Raji (cell line): ENCODE data around the gene POMC.

Experiments
- POLR2A ChIP-seq: IDR thresholded peaks from 2 replicates; pipeline ENCODE4 v1.6.1; 2011; ENCODE audit warnings: low read depth, low read length, control low read depth; ENCODE audit not compliant: insufficient read depth

Gene POMC

DNA sequence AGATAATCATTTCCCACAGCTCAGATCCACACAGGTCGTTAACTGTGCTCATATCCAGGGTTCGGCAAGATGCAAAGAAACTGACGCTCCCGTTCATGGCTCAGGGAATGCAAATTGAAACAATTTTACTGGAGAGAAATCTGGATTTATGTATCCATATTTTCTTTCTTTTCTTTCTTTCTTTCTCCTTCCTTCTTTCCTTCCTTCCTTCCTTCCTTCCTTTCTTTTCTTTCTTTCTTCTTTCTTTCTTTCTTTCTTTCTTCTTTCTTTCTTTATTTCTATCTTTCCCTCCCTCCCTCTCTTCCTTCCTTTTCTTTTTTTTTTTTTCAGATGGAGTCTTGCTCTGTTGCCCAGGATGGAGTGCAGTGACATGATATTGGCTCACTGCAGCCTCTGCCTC, 20.0 kb upstream of the POMC start:
- TF ChIP-seq POLR2A = no peak

- no peak for TF ChIP-seq POLR2A
These were observed 19.5 kb upstream of the POMC start for GRCh38 chr2:25187729-25188350.

- no peak for TF ChIP-seq POLR2A
These were observed 15.9 kb upstream of the POMC start for GRCh38 chr2:25184254-25184653.

- no peak for TF ChIP-seq POLR2A
These were observed 10.6 kb upstream of the POMC start for GRCh38 chr2:25178976-25179375.

- no peak for TF ChIP-seq POLR2A
These were observed 8.8 kb upstream of the POMC start for GRCh38 chr2:25177211-25177611.

GRCh38 chr2:25176541-25177181, 8.3 kb upstream of the POMC start:
- TF ChIP-seq POLR2A = no peak

- TF ChIP-seq POLR2A = no peak
These were observed 7.8 kb upstream of the POMC start for GRCh38 chr2:25176138-25176537.

DNA sequence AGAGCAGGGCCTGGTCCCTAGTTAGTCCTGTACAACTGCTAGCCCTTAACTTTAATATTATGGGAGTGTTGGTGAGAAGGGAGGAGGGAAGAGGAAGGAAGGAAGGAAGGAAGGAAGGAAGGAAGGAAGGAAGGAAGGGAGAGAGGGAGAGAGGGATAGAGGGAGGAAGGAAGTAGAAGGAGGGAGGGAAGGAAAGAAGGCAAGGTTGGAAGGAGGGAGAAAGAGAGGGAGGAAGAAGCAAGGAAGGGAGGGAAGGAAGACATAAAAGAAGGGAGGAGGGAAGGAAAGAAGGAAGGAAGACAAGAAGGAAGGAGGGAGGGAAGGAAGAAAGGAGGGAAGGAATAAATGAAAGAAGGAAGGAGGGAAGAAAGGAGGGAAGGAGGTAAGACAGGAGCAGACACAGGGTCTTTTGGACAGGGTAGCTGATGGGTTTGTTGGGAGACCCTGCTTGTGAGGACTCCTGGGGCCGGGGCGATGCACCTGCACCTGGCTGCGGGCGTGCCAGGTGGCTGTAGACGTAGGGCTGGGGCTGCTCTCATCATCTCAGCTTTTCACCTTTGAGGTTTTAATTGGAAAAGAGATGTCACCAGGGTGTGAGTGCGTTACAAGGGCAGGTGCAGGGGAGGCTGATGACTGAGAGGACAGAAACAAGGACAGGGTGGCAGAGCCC, 5.9 kb upstream of the POMC start:
- TF ChIP-seq POLR2A = no peak

GRCh38 chr2:25173719-25174118, 5.3 kb upstream of the POMC start:
- TF ChIP-seq POLR2A = no peak

DNA sequence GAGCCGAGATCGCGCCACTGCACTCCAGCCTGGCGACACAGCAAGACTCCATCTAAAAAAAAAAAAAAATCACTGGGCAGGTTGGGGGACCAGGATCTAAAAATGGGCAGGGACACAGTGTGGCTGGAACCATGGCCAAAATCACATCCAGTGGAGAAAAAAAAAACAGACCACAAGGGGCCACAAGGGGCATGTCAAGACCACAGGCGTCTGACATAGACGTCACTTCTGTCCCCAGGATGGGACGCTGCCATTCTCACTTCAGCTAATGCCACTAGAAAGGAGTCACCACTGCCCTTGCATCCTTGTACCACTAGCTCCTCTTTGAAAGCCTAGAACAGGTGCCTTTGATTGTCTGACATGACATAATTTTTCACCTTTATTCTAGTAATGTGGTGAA, 2.5 kb upstream of the POMC start:
- no peak for TF ChIP-seq POLR2A

DNA sequence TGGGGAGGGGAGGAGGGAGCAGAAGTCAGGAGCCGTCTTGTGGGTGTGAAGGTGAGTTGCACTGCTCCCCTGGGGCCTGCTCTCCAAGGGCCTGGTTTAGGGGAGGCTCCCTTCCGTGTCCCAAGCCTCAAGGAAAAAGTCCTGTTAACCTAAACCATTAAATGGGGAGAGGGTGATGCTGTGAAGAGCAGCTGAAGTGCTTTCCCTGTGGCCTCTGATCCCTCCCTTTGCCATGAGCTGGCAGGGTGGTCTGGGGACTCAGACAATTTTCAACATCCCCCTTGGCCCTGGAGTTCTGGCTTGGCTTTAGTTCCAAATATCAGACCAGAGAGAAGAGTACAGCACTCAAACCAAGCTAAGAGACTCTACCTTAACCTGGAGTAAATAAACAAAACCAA, 692 bp upstream of the POMC start:
- TF ChIP-seq POLR2A = no peak

DNA sequence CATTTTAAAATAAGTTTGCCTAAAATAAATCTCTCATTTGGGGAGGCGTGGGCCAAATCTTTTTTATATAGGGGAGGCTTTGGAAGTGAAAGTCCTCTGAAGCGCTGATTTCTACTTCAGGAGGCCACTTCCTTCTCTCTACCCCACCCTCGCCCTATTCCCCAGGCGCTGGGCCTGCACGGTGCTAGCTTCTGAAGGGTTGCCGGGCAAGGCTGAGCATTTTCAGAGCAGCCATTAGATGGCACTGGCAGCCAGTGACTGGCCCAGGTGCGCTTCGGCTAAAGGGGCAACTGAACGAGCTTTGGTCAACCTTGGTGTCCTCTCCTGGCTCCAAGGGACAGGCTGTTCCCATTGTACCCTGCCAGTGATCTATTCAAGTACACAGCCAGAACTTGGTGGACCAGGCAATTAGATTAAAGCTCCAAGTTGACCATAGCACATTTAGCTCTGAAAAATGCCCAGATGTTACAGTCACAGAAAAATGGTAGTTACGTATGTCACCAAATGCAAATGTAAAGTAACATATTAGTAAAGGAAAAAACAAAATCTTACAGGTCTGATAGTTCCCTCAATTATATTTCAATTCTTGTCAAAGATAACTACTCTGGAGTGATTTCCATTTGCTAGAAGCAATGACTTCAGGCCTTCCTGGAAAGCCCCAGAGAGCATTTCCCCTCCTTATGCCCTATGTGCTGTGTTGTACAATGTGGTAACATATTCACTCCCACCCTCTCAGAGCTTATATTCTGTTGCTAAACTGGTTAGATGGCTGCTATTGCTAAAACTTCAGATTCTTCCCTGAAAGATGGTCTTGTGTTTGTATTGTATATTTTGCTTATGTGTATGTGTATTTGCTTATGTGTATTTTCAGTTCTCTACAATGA, 2.1 kb downstream of the POMC start:
- no peak for TF ChIP-seq POLR2A

DNA sequence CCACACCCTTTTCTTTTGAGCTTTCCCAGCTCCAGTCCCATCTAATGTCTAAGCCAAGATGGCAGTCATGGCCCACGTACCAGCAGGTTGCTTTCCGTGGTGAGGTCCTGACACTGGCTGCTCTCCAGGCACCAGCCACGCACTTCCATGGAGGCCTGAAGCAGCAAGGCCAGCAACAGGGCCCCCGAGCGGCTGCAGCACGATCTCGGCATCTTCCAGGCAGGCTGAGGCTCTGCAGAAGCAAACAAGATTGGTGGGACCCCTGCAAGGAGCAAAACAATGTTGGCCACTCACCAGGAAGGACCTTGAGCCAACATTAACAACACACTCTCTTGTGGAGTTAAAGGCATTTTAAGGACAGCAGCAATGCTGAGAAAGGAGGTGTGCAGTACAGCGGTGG, 3.8 kb downstream of the POMC start:
- TF ChIP-seq POLR2A = no peak

GRCh38 chr2:25161055-25161781, 7.2 kb downstream of the POMC start:
- no peak for TF ChIP-seq POLR2A

DNA sequence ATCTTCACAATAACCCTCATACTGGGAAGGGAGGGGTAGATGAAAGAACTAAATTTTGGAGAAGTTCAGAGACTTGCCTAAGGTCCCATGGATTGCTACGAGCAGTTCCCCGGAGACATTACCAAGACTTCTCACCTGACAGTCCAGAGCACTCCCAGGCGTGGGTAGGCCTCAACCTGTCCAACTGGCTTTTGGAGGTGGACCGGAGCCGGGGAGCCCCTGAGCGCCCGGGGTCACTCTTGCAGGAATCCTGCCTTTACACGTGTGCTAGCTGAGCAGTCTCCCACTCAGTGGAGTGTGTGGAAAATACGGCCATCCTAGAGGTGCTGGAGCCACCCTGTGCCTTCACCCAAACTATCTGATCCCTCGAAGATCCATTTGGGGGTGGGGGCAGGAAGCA, 8.0 kb downstream of the POMC start:
- TF ChIP-seq POLR2A = no peak
